HG03039 (cell line): Measurements from ENCODE around the gene PTGER1.
A peak's percentile ranks its signal among the peaks of the same experiment; 100 is the strongest.

Experiments used
- ATAC-seq: cut with Tn5 transposase; IDR thresholded peaks from one replicate; pipeline ENCODE4 v1.9.1; 2021; ENCODE audit warnings: mild to moderate bottlenecking, moderate library complexity; ENCODE audit not compliant: unreplicated experiment

PTGER1 gene

DNA sequence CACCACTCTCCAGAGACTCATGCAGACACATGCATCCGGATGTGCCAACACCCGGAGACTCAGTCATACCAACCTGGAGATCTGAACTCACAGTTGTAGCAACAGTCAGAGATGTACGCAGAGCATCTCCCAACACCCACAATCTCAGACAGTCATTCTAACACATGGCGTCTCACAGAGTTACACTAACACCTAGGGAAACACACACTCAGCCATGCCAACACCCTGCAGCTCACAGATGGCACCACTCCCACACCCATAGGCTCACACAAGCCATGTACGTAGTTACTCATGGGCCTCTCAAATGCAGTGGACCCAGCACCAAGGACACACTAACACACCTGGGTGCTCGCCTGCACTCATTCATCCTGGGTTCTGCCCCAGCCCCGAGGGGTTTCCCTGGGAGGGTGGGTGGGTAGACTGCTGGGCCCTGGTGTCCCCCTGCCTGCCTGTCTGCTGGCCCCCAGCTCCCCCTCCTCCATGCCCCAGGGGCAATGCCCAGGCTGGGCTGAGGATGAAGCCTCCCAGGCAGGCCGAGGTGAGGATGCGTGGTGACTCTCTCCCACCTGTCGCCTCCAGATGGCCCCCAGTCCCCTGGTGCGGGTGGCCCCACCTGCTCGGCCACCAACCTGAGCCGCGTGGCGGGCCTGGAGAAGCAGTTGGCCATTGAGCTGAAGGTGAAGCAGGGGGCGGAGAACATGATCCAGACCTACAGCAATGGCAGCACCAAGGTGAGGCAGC lies 32.1 kb downstream of the PTGER1 start:
- ATAC-seq, result no peak

DNA sequence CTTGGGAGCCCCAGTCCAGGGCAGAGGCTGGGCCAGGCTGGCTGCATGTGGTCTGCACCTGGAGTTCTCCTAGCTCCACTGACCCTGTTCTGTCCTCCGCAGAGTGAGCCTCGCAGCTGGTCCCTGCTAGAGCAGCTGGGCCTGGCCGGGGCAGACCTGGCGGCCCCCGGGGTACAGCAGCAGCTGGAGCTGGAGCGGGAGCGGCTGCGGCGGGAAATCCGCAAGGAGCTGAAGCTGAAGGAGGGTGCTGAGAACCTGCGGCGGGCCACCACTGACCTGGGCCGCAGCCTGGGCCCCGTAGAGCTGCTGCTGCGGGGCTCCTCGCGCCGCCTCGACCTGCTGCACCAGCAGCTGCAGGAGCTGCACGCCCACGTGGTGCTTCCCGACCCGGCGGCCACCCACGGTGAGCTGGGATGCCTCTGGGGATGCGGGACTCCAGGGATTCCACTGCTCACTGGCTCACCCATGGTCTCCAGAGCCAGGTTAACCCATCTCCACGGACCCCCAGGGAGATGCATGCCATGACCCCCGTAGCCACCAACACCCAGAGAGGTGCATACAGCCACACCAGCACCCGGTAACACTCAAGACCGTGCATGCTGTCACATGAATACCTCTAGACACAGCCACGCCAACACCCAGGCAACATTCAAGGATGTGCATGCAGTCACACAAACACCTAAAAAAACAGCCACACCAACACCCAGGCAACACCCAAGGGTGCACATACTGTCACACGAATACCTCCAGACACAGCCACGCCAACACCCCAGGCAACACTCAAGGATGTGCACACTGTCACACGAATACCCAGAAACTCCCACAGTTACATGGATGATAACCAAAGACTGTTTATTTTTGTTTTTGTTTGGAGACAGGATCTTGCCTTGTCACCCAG lies 33.9 kb downstream of the PTGER1 start:
- no peak for ATAC-seq

DNA sequence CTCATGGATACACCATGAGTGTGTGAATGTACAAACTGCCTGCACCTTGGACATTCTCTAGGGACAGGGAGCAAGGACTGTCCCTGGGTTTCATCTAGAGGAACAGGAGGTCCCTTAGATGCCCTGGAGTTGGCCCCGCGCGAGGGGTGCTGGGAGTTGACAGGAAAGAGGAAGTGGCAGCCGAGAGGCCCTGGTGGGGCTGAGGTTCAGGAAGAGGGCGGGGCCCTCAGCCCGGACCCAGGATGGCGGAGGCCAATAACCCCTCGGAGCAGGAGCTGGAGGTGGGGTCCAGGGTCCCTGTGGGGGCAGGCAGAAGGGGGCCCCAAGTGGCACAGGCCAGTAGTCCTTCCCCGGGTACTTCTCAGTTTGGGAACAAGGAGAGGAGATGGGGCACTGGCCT lies 35.1 kb downstream of the PTGER1 start:
- peak; percentile 65 for ATAC-seq

DNA sequence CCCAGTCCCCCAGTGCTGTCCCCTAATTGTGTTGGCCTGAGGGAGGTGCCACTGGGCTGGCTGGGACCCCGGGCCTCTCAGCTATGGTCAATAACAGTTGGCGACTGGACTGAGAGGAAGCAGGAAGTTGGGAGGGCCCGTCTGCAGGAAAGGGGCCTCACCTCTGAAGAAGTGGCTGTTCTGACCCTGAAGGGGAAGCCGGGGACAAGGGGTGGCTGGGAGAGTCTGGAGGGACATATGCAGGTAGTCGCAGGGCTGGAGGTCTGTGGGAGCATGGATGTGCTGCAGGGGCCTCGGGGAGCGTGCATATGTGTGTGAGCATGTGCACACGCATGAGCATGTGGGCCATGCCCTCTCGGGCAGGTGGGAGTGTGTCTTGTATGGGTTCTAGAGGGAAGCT lies 36.1 kb downstream of the PTGER1 start:
- ATAC-seq, result no peak

DNA sequence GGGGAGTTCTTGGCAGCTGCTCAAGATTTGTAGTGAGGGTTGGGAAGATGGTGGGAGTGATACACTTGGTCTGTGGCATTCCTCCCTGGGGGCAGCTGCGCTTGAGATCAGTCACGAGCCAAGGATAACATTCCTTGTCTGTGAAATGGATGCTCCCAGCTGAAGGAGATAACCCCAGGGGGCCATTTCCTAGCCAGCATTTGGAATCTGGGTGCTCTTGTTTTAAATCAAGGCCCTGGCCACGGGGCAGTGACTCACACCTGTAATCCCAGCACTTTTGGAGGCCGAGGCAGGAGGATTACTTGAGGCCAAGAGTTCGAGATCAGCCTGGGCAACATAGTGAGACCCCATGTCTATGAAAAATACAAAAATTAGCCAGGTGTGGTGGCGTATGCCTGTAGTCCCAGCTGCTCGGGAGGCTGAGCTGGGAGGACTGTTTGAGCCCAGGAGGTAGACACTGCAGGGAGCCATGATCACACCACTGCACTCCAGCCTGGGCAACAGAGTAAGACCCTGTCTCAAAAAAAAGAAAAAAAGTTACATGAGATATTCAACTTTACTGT lies 37.5 kb downstream of the PTGER1 start:
- no peak for ATAC-seq

DNA sequence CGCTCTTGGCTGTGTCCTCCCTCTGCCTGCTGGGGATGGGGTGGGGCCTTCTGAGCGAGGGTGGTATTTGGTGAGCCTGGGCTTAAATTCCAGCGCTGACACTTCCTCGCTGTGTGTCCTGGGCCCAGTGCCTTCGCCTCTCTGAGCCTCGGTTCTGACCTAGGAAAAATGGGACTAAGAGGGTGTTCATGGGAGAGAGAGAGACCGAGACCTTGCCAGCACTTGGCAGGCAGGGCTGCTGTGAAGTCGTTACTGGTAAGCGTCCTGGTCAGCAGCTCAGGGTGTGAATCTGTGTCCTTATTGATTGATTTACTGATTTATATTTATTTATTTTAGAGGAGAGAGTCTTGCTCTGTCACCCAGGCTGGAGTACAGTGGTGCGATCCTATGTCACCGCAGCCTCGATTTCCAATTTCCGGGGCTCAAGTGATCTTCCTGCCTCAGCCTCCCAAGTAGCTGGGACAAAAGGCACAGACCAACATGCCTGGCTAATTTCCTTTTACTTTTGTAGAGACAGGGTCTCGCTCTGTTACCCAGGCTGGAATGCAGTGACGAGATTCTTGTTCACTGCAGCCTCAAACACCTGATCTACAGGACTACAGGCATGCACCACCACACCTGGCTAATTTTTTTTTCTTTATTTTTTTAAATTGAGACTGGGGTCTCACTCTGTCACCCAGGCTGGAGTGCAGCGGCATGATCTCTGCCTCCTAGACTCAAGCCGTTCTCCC lies 39.7 kb downstream of the PTGER1 start:
- ATAC-seq, result no peak

DNA sequence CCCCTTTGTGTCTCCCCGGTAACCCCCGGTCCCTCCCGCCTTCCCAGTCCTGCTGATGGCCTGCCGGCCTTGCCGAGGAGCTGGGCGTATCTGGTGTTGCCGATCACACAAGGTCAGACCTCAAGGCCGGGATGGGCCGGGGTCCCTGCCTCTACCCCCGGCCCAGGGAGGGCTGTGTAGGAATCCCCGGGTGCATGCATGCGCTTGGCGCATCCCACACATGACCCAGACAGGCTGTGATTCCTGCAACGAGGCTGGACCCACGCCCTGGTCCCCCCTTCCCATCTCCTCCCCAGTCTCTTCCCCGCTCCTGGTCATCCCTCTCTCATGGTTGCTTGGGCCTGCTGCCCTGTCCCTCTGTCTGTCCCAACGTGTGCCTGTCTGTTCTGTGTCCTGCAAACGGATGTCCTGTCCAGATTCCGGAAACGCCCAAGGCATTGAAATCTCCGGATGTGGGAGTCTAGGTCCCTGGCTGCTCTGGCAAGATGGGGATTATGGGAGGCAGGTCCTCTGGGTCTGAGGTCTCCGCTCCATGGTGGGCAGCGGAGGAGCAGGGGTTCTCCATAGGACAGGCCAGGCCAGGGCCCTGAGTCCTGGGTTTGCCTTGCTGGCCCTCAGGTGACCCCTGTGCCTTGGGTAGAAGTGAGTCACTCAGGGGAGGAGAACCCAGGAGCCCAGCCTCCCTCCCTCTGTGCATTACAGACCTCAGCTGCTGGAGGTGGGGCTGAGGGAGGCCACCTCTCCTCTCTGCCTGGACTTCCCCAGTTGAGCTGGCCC lies 40.4 kb downstream of the PTGER1 start:
- no peak for ATAC-seq

DNA sequence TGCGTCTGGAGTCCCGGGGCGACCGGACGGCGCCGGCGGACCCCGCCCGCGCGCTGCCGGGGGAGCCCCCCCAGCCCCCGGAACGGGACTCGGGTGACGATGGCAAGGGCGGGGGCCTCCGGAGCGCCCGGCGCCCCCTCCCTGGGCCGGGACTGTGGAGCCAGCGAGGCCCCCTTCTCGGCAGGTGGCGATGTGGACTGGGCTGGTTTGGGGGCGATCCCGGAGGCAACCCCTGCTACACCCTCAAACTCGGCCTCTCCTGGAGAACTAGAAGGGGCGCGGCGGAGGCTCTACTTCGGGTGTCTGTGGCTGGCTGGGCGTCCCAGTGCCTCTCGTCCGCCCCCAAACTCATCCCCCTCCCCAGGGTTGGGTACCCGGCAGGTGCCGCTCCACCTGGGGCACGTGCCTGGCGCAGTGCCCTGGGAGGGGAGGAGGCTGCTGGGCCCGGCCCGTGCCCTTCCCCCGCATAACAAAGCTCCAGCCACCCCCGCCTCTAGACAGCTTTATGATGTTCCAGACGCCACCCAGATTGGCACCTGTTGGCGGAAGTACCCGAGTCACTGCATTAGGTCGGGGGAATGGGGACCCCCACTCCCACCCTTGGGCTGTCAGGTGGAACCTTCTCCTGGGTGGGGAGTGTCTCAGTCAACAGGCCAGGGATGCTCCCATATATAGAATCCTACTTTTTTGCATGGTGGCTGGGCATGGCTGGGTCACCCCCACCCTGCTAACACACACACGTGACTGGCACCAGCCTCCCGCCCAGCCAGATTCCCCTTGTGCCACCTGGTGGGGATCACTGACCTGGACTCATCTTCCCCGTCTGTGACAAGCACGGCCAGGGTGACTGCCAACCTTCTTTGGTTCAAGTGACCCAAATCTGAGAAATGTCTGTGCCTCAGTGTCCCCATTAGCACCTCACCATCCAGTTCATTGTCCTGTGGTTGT lies 41.3 kb downstream of the PTGER1 start:
- ATAC-seq, result no peak

DNA sequence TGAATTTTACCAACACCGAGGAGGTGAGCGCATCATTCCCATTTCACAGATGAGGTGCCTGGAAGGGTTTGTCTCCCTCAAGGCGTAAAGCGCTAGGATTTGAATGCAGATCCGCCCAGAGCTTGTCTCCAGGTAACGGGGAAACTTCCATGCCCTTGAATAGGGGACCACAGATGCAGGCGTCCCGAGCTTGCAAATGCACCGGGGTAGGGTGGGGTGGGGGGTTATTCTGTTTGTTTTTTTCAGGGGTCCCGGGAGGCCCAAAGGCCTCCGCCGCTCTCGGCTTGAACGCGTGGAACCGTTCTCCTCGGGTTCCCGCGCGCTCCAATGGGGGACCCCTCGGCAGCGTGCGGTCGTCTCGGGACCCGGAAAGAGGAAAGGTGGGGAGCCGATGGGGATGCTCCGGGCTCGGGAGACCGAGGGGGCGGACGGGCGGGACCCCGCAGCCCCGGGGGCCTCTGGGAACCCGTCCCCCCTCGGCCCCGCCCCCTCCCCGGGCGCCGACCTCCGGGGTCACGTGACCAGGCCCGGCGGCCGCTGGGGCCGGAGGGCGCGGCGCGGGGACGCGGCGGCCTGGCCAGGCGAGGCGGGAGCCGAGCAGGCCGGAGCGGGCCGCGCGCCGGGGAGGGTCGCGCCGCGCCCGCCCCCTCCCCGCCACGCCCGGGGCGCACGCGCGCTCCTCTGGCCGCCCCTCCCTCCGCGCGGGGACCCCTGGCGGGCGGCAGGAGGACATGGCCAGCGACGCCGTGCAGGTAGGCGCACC lies 42.2 kb downstream of the PTGER1 start, which contains the start of gene PKN1:
PKN1 (plus strand) TSS at position 516 of the 763 bp plus-strand sequence; CDS start at position 732, 216 bp downstream.
- no peak for ATAC-seq

DNA sequence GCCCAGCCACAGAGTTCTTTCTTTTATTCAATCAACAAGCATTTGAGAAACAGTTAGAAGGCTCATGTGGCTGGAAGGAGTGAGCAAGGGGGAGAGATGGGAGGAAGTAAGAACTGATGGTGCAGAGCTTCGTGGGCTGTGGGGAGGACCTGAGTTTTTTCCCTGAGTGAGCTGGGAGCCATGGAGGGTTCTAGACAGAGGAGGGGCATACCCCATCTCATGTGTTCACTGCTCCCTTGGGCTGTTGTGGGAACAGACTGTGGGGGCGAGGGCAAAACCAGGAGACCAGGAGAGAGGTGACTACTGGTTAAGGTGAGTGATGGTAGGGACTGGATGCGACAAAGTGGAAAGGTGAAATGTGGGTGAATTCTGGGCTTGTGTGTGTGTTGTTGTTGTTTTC lies 44.4 kb downstream of the PTGER1 start:
- no peak for ATAC-seq

DNA sequence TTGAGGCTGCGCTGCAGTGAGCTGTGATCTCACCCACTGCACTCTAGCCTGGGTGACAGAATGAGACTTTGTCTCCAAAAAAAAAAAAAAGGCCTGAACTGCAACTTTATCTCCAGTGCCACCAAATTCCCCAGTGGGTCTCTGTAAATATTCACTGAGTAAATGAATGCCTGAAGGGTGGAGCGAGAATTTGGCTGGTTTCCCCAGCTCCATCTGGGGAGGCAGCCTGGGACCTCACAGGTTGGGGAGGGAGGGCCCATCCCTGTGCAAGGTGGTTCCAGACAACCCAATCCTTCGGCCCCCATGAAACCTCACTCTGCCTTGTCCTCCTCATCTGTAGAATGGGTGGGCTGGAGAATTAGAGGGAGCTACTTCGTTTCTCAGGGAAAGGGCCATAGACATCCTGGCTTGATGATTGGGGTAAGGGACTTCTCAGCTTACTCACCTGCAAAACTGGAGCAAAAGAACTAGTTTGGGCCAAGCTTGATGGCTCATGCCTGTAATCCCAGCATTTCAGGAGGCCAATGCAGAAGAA lies 46.2 kb downstream of the PTGER1 start:
- ATAC-seq, result no peak

DNA sequence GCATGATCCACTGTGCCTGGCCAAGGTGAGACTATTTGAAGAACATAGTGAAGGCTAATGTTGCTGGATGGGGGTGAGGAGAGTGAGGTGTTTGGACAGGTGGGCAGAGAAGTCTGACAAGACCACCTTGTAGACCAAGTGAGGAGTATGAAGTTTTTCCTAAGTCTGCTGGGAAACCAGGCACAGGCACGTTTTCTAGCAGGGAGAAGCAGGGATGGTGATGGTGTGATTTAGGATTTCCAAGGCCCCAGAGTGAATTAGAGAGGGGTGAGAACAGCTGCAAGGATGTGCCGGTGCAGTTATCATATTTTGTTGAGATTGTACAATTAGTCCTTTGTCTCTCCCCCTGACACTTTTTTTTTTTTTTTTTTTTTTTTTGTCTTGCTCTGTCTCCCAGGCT lies 47.7 kb downstream of the PTGER1 start:
- no peak for ATAC-seq

DNA sequence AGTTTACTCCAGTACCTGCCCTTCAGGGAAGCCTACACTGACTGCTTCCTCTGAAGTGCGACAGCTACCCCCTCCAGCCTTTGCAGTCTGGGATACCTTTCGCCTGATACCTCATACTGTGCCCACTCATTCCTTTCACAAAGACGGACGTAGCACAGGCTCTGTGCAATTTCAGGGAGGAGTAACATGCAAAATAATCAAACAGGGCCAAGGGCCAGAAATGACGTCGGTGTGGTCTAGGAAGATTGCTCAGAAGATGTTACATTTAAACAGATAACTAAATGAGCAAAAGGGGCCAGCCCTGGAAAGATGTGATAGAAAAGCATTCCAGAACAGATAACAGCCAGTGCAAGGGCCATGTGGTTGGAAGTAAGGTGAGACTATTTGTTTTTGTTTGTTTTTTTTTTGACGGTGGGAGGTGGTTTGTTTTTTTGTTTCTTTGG lies 49.4 kb downstream of the PTGER1 start:
- ATAC-seq, result no peak
